HepG2 (cell line): ENCODE measurements around the gene CMC1. TPM values are rescaled to one million over a fixed set of nuclear protein-coding genes. Genes with fewer than 3 reads are reported as not detected.

ENCODE experiments used
- ATAC-seq: fragments of 200-7000 bp; cut with Tn5 transposase; 3 replicates; pipeline ENCODE4 v1.9.1; 2020; ENCODE audit warnings: mild to moderate bottlenecking, moderate library complexity
- BruUV-seq: library from RNA; stranded (reverse); fragments of 400-500 nt; replicated peaks from 2 replicates; lab custom pipeline; 2021; lab: Mats Ljungman, UMichigan
- CTCF ChIA-PET: fragments of 300-600 bp; formaldehyde crosslinking; extraction: SDS; loops from one replicate; lab custom pipeline; 2021; ENCODE audit warnings: low total read pairs, inconsistent platforms, low intra/inter-chr PET ratio; lab: Yijun Ruan, JAX
- POLR2A ChIA-PET: fragments of 350-600 bp; sonication (Branson Sonifier 250); formaldehyde crosslinking; loops from one replicate; lab custom pipeline; 2020; ENCODE audit warnings: antibody characterized with exemption, inconsistent platforms; lab: Yijun Ruan, JAX
- DNase-seq: peaks from one replicate; pipeline ENCODE4 v3.0.0-alpha.2; 2015; ENCODE audit warnings: low spot score
- FAIRE-seq: peaks from 3 replicates; lab custom pipeline; 2011; peaks lifted over from hg19 to GRCh38; lab: Jason Lieb, UNC
- H2AFZ ChIP-seq: one replicate; pipeline ENCODE4 v1.6.1; 2011; ENCODE audit warnings: low read length, inconsistent platforms
- H3K27ac ChIP-seq: fragments of 300-600 bp; 3 replicates; pipeline ENCODE4 v1.8.0; 2011; ENCODE audit warnings: mixed run types, mild to moderate bottlenecking, mixed read lengths, low read length, inconsistent platforms; ENCODE audit not compliant: insufficient read depth; ENCODE audit errors: extremely low read length
- H3K27me3 ChIP-seq, 2 experiments: fragments of 200-600 bp in 1 of 2; 2 replicates in 1 of 2; 3 replicates in 1 of 2; pipeline versions ENCODE4 v1.6.0 to v1.8.0; 2011; ENCODE audit warnings: low read length in 2 of 2, mild to moderate bottlenecking in 2 of 2, moderate library complexity in 2 of 2, inconsistent platforms in 1 of 2; ENCODE audit not compliant: insufficient read depth in 2 of 2, control insufficient read depth in 1 of 2
- H3K36me3 ChIP-seq, 2 experiments: fragments of 200-600 bp in 1 of 2; replicated peaks in 1 of 2; 2 replicates in 1 of 2; 3 replicates in 1 of 2; pipeline versions ENCODE4 v1.5.1 to v1.8.0; 2011; ENCODE audit warnings: low read length in 2 of 2, inconsistent platforms in 1 of 2; ENCODE audit not compliant: insufficient read depth in 2 of 2, control insufficient read depth in 1 of 2
- H3K4me1 ChIP-seq: 2 replicates; pipeline ENCODE4 v1.5.1; 2012; ENCODE audit warnings: low read length, inconsistent platforms; ENCODE audit not compliant: insufficient read depth
- H3K4me2 ChIP-seq: 2 replicates; pipeline ENCODE4 v1.6.0; 2011; ENCODE audit warnings: low read depth, low read length, inconsistent platforms
- H3K4me3 ChIP-seq, 3 experiments: fragments of 200-600 bp in 1 of 3; sonication (generic), shearing (Covaris generic) in 1 of 3; replicated peaks in 1 of 3; 2 replicates each; pipeline ENCODE4 v1.5.1; 2011 to 2016; ENCODE audit warnings: low read length in 3 of 3, inconsistent platforms in 2 of 3, low read depth in 2 of 3, mild to moderate bottlenecking in 2 of 3, control low read depth in 1 of 3, mixed read lengths in 1 of 3; ENCODE audit not compliant: insufficient read depth in 1 of 3
- H3K79me2 ChIP-seq: one replicate; pipeline ENCODE4 v1.6.1; 2011; ENCODE audit warnings: low read length, inconsistent platforms; ENCODE audit not compliant: insufficient read depth
- H3K9ac ChIP-seq: 2 replicates; pipeline ENCODE4 v1.6.0; 2011; ENCODE audit warnings: mild to moderate bottlenecking, low read depth, low read length, inconsistent platforms; ENCODE audit not compliant: insufficient read depth
- H3K9me3 ChIP-seq: 2 replicates; pipeline ENCODE4 v1.5.1; 2012; ENCODE audit warnings: mild to moderate bottlenecking, low read length
- H4K20me1 ChIP-seq: 2 replicates; pipeline ENCODE4 v1.6.0; 2011; ENCODE audit warnings: inconsistent platforms, mild to moderate bottlenecking, low read length, moderate library complexity; ENCODE audit not compliant: insufficient read depth
- CCAR2 ChIP-seq: fragments of 200-400 bp; formaldehyde crosslinking; optimal IDR thresholded peaks from 2 replicates; pipeline ENCODE3; 2018; ENCODE audit warnings: low read depth, mild to moderate bottlenecking, low read length, moderate library complexity
- CHD2 ChIP-seq: IDR thresholded peaks from 2 replicates; pipeline ENCODE4 v1.6.1; 2011; ENCODE audit warnings: low read depth, low read length, improper control_type of control experiment
- FOXO1 ChIP-seq: sonication (generic); formaldehyde crosslinking; IDR thresholded peaks from 2 replicates; pipeline ENCODE4 v1.4.0; 2020; ENCODE audit warnings: missing genetic modification reagents
- MTA3 ChIP-seq: sonication (generic); formaldehyde crosslinking; IDR thresholded peaks from 2 replicates; pipeline ENCODE4 v1.4.0; 2020; ENCODE audit warnings: missing genetic modification reagents
- MXI1 ChIP-seq: IDR thresholded peaks from 3 replicates; pipeline ENCODE4 v1.6.1; 2012; ENCODE audit warnings: low read depth, low read length, inconsistent platforms, borderline replicate concordance
- NFYB ChIP-seq: sonication (generic); formaldehyde crosslinking; IDR thresholded peaks from 2 replicates; pipeline ENCODE4 v1.4.0; 2020; ENCODE audit warnings: missing genetic modification reagents
- RELA ChIP-seq: sonication (generic); formaldehyde crosslinking; IDR thresholded peaks from 2 replicates; pipeline ENCODE4 v1.4.0; 2020; ENCODE audit warnings: missing genetic modification reagents
- ZBTB46 ChIP-seq: sonication (generic); formaldehyde crosslinking; IDR thresholded peaks from 2 replicates; pipeline ENCODE4 v1.4.0; 2020; ENCODE audit warnings: mild to moderate bottlenecking, missing genetic modification reagents, borderline replicate concordance
- ZBTB7A ChIP-seq: sonication (generic); formaldehyde crosslinking; IDR thresholded peaks from 2 replicates; pipeline ENCODE4 v1.8.0; 2022; ENCODE audit warnings: mild to moderate bottlenecking, missing genetic modification reagents
- ZNF12 ChIP-seq: sonication (generic); formaldehyde crosslinking; IDR thresholded peaks from 2 replicates; pipeline ENCODE4 v1.5.0; 2020; ENCODE audit warnings: missing genetic modification reagents
- ZNF225 ChIP-seq: sonication (generic); formaldehyde crosslinking; IDR thresholded peaks from 2 replicates; pipeline ENCODE4 v1.4.0; 2020; ENCODE audit warnings: mild to moderate bottlenecking, missing genetic modification reagents
- ZNF280D ChIP-seq: sonication (generic); formaldehyde crosslinking; IDR thresholded peaks from 2 replicates; pipeline ENCODE4 v1.5.1; 2020; ENCODE audit warnings: mild to moderate bottlenecking, missing genetic modification reagents
- ZNF432 ChIP-seq: sonication (generic); formaldehyde crosslinking; IDR thresholded peaks from 2 replicates; pipeline ENCODE4 v1.5.0; 2020; ENCODE audit warnings: missing genetic modification reagents, mild to moderate bottlenecking, borderline replicate concordance
- ZNF577 ChIP-seq: sonication (generic); formaldehyde crosslinking; IDR thresholded peaks from 2 replicates; pipeline ENCODE4 v1.4.0; 2020; ENCODE audit warnings: mild to moderate bottlenecking, low read depth, missing genetic modification reagents, borderline replicate concordance
- ZNF781 ChIP-seq: sonication (generic); formaldehyde crosslinking; IDR thresholded peaks from 2 replicates; pipeline ENCODE4 v1.5.1; 2020; ENCODE audit warnings: borderline replicate concordance, mild to moderate bottlenecking, missing genetic modification reagents; ENCODE audit errors: not compliant biosample characterization
- ZNF883 ChIP-seq: sonication (generic); formaldehyde crosslinking; IDR thresholded peaks from 2 replicates; pipeline ENCODE4 v1.5.1; 2020; ENCODE audit warnings: mild to moderate bottlenecking, missing genetic modification reagents; ENCODE audit errors: not compliant biosample characterization
- WGBS: methylation state at CpG from one replicate; pipeline ENCODE4 v1.1.6; 2017; ENCODE audit warnings: low lambda C conversion rate; 5-methylcytosine and 5-hydroxymethylcytosine counted together
- in situ Hi-C: cut with HindIII; loops from 2 replicates; pipeline ENCODE4 v1.10.0; 2017; ENCODE audit warnings: low pct_unique_long_range_greater_than_20kb; ENCODE audit not compliant: extremely low pct_ligation_motif_present
- intact Hi-C: fragments of 100-400 bp; cut with micrococcal nuclease; formaldehyde crosslinking; loops from one replicate; pipeline ENCODE4 v1.10.0; 2022; ENCODE audit not compliant: unreplicated experiment
- polyA plus RNA-seq, 8 experiments: library from polyadenylated mRNA; depleted of rRNA in 3 of 8; stranded (reverse) in 7 of 8; unstranded in 1 of 8; fragments of >200 nt; fragmentation: Illumina TruSeq in 4 of 8; extraction: Trizol in 4 of 8; gene quantifications; 2 replicates each; pipeline versions ENCODE4 v1.2.1 to v1.2.3, GENCODE V29; 2011 to 2016; ENCODE audit warnings: low read depth in 4 of 8, missing spikeins in 1 of 8, mixed read lengths in 1 of 8; ENCODE audit not compliant: insufficient read depth in 1 of 8
- total RNA-seq, 5 experiments: library from RNA; depleted of rRNA; stranded (reverse); fragments of >200 nt; fragmentation: Illumina TruSeq; extraction: Trizol; gene quantifications; 2 replicates each; pipeline ENCODE4 v1.2.3, GENCODE V29; 2016; ENCODE audit warnings: low read depth in 1 of 5

The CMC1 gene
- total and polyA plus RNA-seq, 2 of the 13 experiments (the other 11 are each of a cell fraction or from before 2014, with no cell fraction given), result 22.1 to 29.5 TPM

GRCh38 chr3:28322464-28322863 lies 81.0 kb downstream of the CMC1 start (continued):
- TF ChIP-seq ZNF781 (CRISPR knock-in tag), result no peak
- TF ChIP-seq, all 625 proteins: peak for 0

- no peak overlapping the region for H3K4me3 ChIP-seq
- no peaks in the 10 kb centered on the region for H3K9me3 ChIP-seq
- H3K27me3 ChIP-seq, result no peaks in the 10 kb centered on the region
- no peaks in the 10 kb centered on the region; the same call in 1 of the 2 replicates for H4K20me1 ChIP-seq
- FAIRE-seq (no peak), DNase-seq (no peak)
- peaks cover 0 to 10% of the 10 kb centered on the region in 2 experiments; a peak in 3 of 5 replicates for H3K36me3 ChIP-seq
- TF ChIP-seq ZNF577 (CRISPR knock-in tag), result no peak
- TF ChIP-seq ZBTB46, result no peak
- no peak for TF ChIP-seq FOXO1 (CRISPR knock-in tag)
- TF ChIP-seq MTA3 (CRISPR knock-in tag), result no peak
- no peak for TF ChIP-seq ZNF12
- no peak for TF ChIP-seq ZNF225
- no peak for TF ChIP-seq RELA
- no peak for TF ChIP-seq ZNF432 (CRISPR knock-in tag)
- no peak for TF ChIP-seq CHD2
- TF ChIP-seq ZBTB7A, result no peak
- TF ChIP-seq ZNF883, result no peak
- no peak for TF ChIP-seq NFYB (CRISPR knock-in tag)
- TF ChIP-seq ZNF280D, result no peak
- TF ChIP-seq CCAR2, result no peak
- TF ChIP-seq MXI1, result no peak
- TF ChIP-seq, all 625 proteins: peak for 0
- no peak overlapping the region for H2AFZ ChIP-seq
- peaks cover 36% of the 10 kb centered on the region for H3K4me1 ChIP-seq
- no peak overlapping the region for H3K27ac ChIP-seq
- H3K4me2 ChIP-seq, result no peak overlapping the region
- no peaks in the 10 kb centered on the region for H3K79me2 ChIP-seq
- no TSS peak for BruUV-seq
- ATAC-seq, result no peak
- ChIA-PET POLR2A (interaction anchor here (0.7 to 1.7 kb wide), 2 partner anchors 22 to 142 kb away, joined by 4 to 6 read pairs; partner anchors contain the start of genes AZI2 and ZCWPW2), CTCF (no interaction called here)
- 94% methylated on average over 2 of the region's 2 CpGs for WGBS
- no peak overlapping the region for H3K9ac ChIP-seq
- in situ Hi-C loops, result no loop called here
- intact Hi-C loops, result loop anchor here (2.0 to 10.0 kb wide), 4 partner anchors 84 to 412 kb away; partner anchors contain the start of gene CMC1
Measured at GRCh38 chr3:28326458-28326926, 85.1 kb downstream of the CMC1 start.
